Loucy (cell line): Measurements from ENCODE around the gene SLC44A2.

Experiments
- H2AFZ ChIP-seq: fragments of 200-600 bp; sonication (generic); 2 replicates; pipeline ENCODE4 v1.6.0; 2016; ENCODE audit warnings: antibody characterized with exemption, mild to moderate bottlenecking, low read length, moderate library complexity
- H3F3A ChIP-seq: fragments of 200-600 bp; 2 replicates; pipeline ENCODE4 v1.6.0; 2016; ENCODE audit warnings: antibody characterized with exemption, low read depth, mild to moderate bottlenecking
- H3K27me3 ChIP-seq: fragments of 200-600 bp; sonication (generic); 2 replicates; pipeline ENCODE4 v1.6.1; 2014; ENCODE audit warnings: low read length, mild to moderate bottlenecking; ENCODE audit not compliant: insufficient read depth, poor library complexity, severe bottlenecking
- H3K36me3 ChIP-seq: fragments of 200-600 bp; sonication (generic); 2 replicates; pipeline ENCODE4 v1.6.1; 2016; ENCODE audit warnings: low read length; ENCODE audit not compliant: insufficient read depth
- H3K4me1 ChIP-seq: fragments of 200-600 bp; sonication (generic); 2 replicates; pipeline ENCODE4 v1.5.1; 2014; ENCODE audit warnings: low read length, mild to moderate bottlenecking; ENCODE audit not compliant: insufficient read depth, poor library complexity, severe bottlenecking
- H3K4me2 ChIP-seq: fragments of 200-600 bp; sonication (generic); 2 replicates; pipeline ENCODE4 v1.6.0; 2014; ENCODE audit warnings: antibody characterized with exemption, low read length, low read depth, mild to moderate bottlenecking; ENCODE audit not compliant: poor library complexity, severe bottlenecking
- H3K4me3 ChIP-seq: fragments of 200-600 bp; sonication (generic); 2 replicates; pipeline ENCODE4 v1.5.1; 2014; ENCODE audit warnings: low read length, mild to moderate bottlenecking, mixed read lengths; ENCODE audit not compliant: poor library complexity, severe bottlenecking
- H3K79me2 ChIP-seq: fragments of 200-600 bp; sonication (generic); 2 replicates; pipeline ENCODE4 v1.6.1; 2014; ENCODE audit warnings: low read length; ENCODE audit not compliant: insufficient read depth
- H3K9ac ChIP-seq: fragments of 200-600 bp; sonication (generic); 2 replicates; pipeline ENCODE4 v1.6.0; 2014; ENCODE audit warnings: mild to moderate bottlenecking, low read depth, low read length, moderate library complexity; ENCODE audit not compliant: poor library complexity, severe bottlenecking
- H3K9me2 ChIP-seq: fragments of 200-600 bp; sonication (generic); replicated peaks from 2 replicates; pipeline ENCODE4 v1.6.1; 2016; ENCODE audit warnings: low read depth, low read length, mixed read lengths
- H3K9me3 ChIP-seq: fragments of 200-600 bp; sonication (generic); 2 replicates; pipeline ENCODE4 v1.6.1; 2014; ENCODE audit warnings: mild to moderate bottlenecking, antibody characterized with exemption, low read length, low read depth; ENCODE audit not compliant: insufficient read depth
- H4K20me1 ChIP-seq: fragments of 200-600 bp; sonication (generic); 2 replicates; pipeline ENCODE4 v1.6.0; 2014; ENCODE audit warnings: antibody characterized with exemption, low read length, mild to moderate bottlenecking; ENCODE audit not compliant: insufficient read depth, poor library complexity, severe bottlenecking
- EZH2phosphoT487 ChIP-seq: fragments of 200-600 bp; IDR thresholded peaks from 2 replicates; pipeline ENCODE4 v1.6.1; 2018; ENCODE audit warnings: antibody characterized with exemption, mild to moderate bottlenecking, moderate library complexity, borderline replicate concordance
- TF ChIP-seq, protein P1 (sequence below): fragments of 200-600 bp; sonication (generic); conservative IDR thresholded peaks from 2 replicates; pipeline ENCODE4 v1.5.1; 2014; ENCODE audit warnings: mild to moderate bottlenecking, antibody characterized with exemption, low read length

SLC44A2 gene

DNA sequence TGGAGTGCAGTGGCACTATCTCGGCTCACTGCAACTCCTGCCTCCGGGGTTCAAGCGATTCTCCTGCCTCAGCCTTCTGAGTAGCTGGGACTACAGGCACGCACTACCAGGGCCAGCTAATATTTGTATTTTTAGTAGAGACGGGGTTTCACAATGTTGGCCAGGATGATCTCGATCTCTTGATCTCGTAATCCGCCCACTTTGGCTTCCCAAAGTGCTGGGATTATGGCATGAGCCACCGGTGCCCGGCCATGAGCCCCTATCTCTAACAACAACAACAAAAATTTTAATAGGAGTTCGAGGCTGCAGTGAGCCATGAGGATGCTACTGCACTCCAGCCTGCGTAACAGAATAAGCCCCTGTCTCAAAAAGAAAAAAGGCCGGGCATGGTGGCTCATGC lies 43.3 kb upstream of the SLC44A2 start:
- no peak for TF ChIP-seq EZH2phosphoT487
- TF ChIP-seq, protein P1, sequence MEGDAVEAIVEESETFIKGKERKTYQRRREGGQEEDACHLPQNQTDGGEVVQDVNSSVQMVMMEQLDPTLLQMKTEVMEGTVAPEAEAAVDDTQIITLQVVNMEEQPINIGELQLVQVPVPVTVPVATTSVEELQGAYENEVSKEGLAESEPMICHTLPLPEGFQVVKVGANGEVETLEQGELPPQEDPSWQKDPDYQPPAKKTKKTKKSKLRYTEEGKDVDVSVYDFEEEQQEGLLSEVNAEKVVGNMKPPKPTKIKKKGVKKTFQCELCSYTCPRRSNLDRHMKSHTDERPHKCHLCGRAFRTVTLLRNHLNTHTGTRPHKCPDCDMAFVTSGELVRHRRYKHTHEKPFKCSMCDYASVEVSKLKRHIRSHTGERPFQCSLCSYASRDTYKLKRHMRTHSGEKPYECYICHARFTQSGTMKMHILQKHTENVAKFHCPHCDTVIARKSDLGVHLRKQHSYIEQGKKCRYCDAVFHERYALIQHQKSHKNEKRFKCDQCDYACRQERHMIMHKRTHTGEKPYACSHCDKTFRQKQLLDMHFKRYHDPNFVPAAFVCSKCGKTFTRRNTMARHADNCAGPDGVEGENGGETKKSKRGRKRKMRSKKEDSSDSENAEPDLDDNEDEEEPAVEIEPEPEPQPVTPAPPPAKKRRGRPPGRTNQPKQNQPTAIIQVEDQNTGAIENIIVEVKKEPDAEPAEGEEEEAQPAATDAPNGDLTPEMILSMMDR, result no peak
- H3K4me3 ChIP-seq, result no peak overlapping the region
- H3K79me2 ChIP-seq, result no peaks in the 10 kb centered on the region
- H3K4me2 ChIP-seq, result no peak overlapping the region
- peaks cover 19% of the 10 kb centered on the region for H3K4me1 ChIP-seq
- no peaks in the 10 kb centered on the region for H3K36me3 ChIP-seq
- no peaks in the 10 kb centered on the region for H4K20me1 ChIP-seq
- H3K27me3 ChIP-seq, result no peaks in the 10 kb centered on the region
- H2AFZ ChIP-seq, result no peak overlapping the region
- no peaks in the 10 kb centered on the region for H3K9me3 ChIP-seq
- H3K9ac ChIP-seq, result no peak overlapping the region
- H3F3A ChIP-seq, result no peaks in the 10 kb centered on the region
- no peaks in the 10 kb centered on the region for H3K9me2 ChIP-seq

DNA sequence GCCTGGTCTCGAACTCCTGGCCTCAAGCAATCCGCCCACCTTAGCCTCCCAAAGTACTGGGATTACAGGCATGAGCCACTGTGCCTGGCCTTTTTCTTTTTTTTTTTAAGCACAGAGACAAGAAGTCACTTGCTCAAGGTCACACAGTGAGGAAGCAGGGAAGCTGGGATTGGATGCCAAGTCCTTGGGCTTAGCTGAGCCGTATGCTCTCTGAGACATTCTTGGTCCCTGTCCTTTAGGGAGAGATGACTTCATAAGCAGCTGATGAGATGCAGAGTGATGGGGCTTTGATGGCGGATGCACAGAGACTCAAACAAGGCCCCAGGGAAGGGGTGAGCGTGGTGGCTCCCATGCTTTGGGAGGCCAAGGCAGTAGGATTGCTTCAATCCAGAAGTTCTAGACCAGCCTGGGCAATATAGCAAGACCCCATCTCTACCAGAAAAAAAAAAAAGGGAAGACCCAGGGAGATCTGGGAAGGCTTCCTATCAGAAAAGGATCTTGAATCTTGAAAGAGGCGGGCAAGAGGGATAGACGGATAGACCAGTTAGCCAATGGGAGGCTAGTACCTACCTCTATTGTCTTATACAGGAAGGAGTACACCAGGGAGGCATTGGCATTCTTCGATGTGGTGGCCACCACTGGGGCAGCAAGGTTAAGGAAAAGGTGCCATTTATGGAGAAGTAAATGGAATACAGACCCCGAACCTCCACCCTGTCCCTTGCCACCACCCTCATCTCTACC lies 42.1 kb upstream of the SLC44A2 start:
- H3K4me2 ChIP-seq, result no peak overlapping the region
- H3K9ac ChIP-seq, result no peak overlapping the region
- TF ChIP-seq EZH2phosphoT487, result no peak
- TF ChIP-seq, protein P1, result no peak
- H3K9me2 ChIP-seq, result no peaks in the 10 kb centered on the region
- no peaks in the 10 kb centered on the region for H3F3A ChIP-seq
- H3K9me3 ChIP-seq, result no peaks in the 10 kb centered on the region
- H3K4me3 ChIP-seq, result no peak overlapping the region
- no peak overlapping the region for H2AFZ ChIP-seq
- peaks cover 19% of the 10 kb centered on the region for H3K4me1 ChIP-seq
- H4K20me1 ChIP-seq, result no peaks in the 10 kb centered on the region
- H3K36me3 ChIP-seq, result no peaks in the 10 kb centered on the region
- H3K27me3 ChIP-seq, result no peaks in the 10 kb centered on the region
- H3K79me2 ChIP-seq, result no peaks in the 10 kb centered on the region

DNA sequence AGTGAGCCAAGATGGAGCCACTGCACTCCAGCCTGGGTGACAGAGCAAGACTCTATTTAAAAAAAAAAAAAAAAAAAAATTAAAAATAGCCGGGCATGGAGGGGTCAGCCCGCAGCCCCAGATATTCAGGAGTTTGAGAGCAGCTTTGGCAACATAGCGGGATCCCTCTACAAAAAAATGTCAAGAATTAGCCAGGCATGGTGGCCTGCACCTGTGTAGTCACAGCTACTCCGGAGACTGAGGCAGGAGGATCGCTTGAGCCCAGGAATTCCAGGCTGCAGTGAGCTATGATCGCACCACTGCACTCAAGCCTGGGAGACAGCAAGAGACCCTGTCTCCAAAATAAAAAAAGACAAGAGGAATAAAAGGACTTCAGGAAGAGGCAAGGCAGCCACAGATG lies 39.0 kb upstream of the SLC44A2 start:
- H3K27me3 ChIP-seq, result no peaks in the 10 kb centered on the region
- H3K4me1 ChIP-seq, result peaks cover 19% of the 10 kb centered on the region
- no peak overlapping the region for H2AFZ ChIP-seq
- no peaks in the 10 kb centered on the region for H3K36me3 ChIP-seq
- H4K20me1 ChIP-seq, result no peaks in the 10 kb centered on the region
- no peak overlapping the region for H3K4me2 ChIP-seq
- H3F3A ChIP-seq, result no peaks in the 10 kb centered on the region
- H3K9me3 ChIP-seq, result no peaks in the 10 kb centered on the region
- TF ChIP-seq, protein P1, result no peak
- no peak for TF ChIP-seq EZH2phosphoT487
- H3K4me3 ChIP-seq, result no peak overlapping the region
- no peak overlapping the region for H3K9ac ChIP-seq
- H3K79me2 ChIP-seq, result no peaks in the 10 kb centered on the region
- no peaks in the 10 kb centered on the region for H3K9me2 ChIP-seq
